ENCODE measurements around the gene LTBR. TPM values are rescaled to one million over a fixed set of nuclear protein-coding genes. Genes with fewer than 3 reads are reported as not detected.
"Not testable (repeated sequence)": the region's sequence is repeated elsewhere in the genome, so short reads cannot be mapped to it uniquely, and the experiment has no call there.

LTBR gene
- total and polyA plus RNA-seq, 5 donors from 2014 or later: 0.35 TPM; not detected in 4

- peaks cover 51% of the 10 kb centered on the region for H3K4me1 ChIP-seq (ENCODE audit: control insufficient read depth, insufficient read depth, low read length, poor library complexity, severe bottlenecking)
- Mint-ChIP-seq H3K27me3 (no peaks in the 10 kb centered on the region), H3K27ac (no peak overlapping the region), H3K4me3 (no peak overlapping the region), H3K36me3 (no peaks in the 10 kb centered on the region), H3K4me1 (peaks cover 5 to 53% (median 28%) of the 10 kb centered on the region in 4 donors), H3K9me3 (no peaks in the 10 kb centered on the region)
- no peak overlapping the region for H3K4me3 ChIP-seq (ENCODE audit: low read depth, low read length)
- H3K27ac ChIP-seq (ENCODE audit: insufficient read depth, low read length, poor library complexity, severe bottlenecking): no peak overlapping the region
- ATAC-seq (ENCODE audit: low read depth in 2 of 2): no peak
- DNase-seq: no peak
- H3K9me3 ChIP-seq (ENCODE audit: control insufficient read depth in 2 of 2, low read length in 2 of 2): no peaks in the 10 kb centered on the region
- no peaks in the 10 kb centered on the region for H3K36me3 ChIP-seq (ENCODE audit: control insufficient read depth, insufficient read depth, low read length)
- no peaks in the 10 kb centered on the region for H3K27me3 ChIP-seq (ENCODE audit: control insufficient read depth, insufficient read depth, low read length)
These were observed 40.4 kb upstream of the LTBR start for GRCh38 chr12:6343518-6343917.

- not testable (repeated sequence) for H3K36me3 Mint-ChIP-seq; DNase-seq; ATAC-seq (ENCODE audit: low read depth in 2 of 2); H3K4me3 Mint-ChIP-seq; H3K27me3 Mint-ChIP-seq; H3K9me3 Mint-ChIP-seq; H3K27ac Mint-ChIP-seq; H3K27ac ChIP-seq (ENCODE audit: insufficient read depth, low read length, poor library complexity, severe bottlenecking); H3K4me3 ChIP-seq (ENCODE audit: low read depth, low read length); H3K27me3 ChIP-seq (ENCODE audit: control insufficient read depth, insufficient read depth, low read length); H3K36me3 ChIP-seq (ENCODE audit: control insufficient read depth, insufficient read depth, low read length); H3K9me3 ChIP-seq (ENCODE audit: control insufficient read depth in 2 of 2, low read length in 2 of 2)
- H3K4me1 ChIP-seq (ENCODE audit: control insufficient read depth, insufficient read depth, low read length, poor library complexity, severe bottlenecking): peaks cover 44% of the 10 kb centered on the region
- peaks cover 5 to 54% (median 28%) of the 10 kb centered on the region in 4 donors for H3K4me1 Mint-ChIP-seq
These were observed 39.8 kb upstream of the LTBR start for GRCh38 chr12:6344101-6344660.

- Mint-ChIP-seq H3K36me3 (no peaks in the 10 kb centered on the region), H3K27ac (peak overlapping the region; percentile 38 to 86 (median 76)), H3K9me3 (no peaks in the 10 kb centered on the region), H3K27me3 (no peaks in the 10 kb centered on the region), H3K4me3 (peak overlapping the region; percentile 21 to 84 (median 55)), H3K4me1 (peaks cover 5 to 54% (median 28%) of the 10 kb centered on the region in 4 donors)
- Histone ChIP-seq H3K9me3 (ENCODE audit: control insufficient read depth in 2 of 2, low read length in 2 of 2) (no peaks in the 10 kb centered on the region), H3K27me3 (ENCODE audit: control insufficient read depth, insufficient read depth, low read length) (no peaks in the 10 kb centered on the region), H3K4me1 (ENCODE audit: control insufficient read depth, insufficient read depth, low read length, poor library complexity, severe bottlenecking) (peaks cover 32% of the 10 kb centered on the region), H3K27ac (ENCODE audit: insufficient read depth, low read length, poor library complexity, severe bottlenecking) (no peak overlapping the region), H3K36me3 (ENCODE audit: control insufficient read depth, insufficient read depth, low read length) (no peaks in the 10 kb centered on the region), H3K4me3 (ENCODE audit: low read depth, low read length) (no peak overlapping the region)
- DNase-seq (peak in 1 of 3 donors; percentile 57), ATAC-seq (ENCODE audit: low read depth in 2 of 2) (peak; percentile 49 to 61)
These were observed 38.5 kb upstream of the LTBR start for GRCh38 chr12:6345319-6346091.

GRCh38 chr12:6346235-6346832 is 37.6 kb upstream of the LTBR start:
- Mint-ChIP-seq H3K36me3 (no peaks in the 10 kb centered on the region), H3K4me1 (peaks cover 5 to 54% (median 29%) of the 10 kb centered on the region in 4 donors), H3K27me3 (no peaks in the 10 kb centered on the region), H3K9me3 (no peaks in the 10 kb centered on the region), H3K27ac (peak overlapping the region; percentile 43 to 86 (median 83)), H3K4me3 (peak overlapping the region in 1 of 4 donors; percentile 84)
- Histone ChIP-seq H3K36me3 (ENCODE audit: control insufficient read depth, insufficient read depth, low read length) (no peaks in the 10 kb centered on the region), H3K27ac (ENCODE audit: insufficient read depth, low read length, poor library complexity, severe bottlenecking) (no peak overlapping the region), H3K4me1 (ENCODE audit: control insufficient read depth, insufficient read depth, low read length, poor library complexity, severe bottlenecking) (peaks cover 32% of the 10 kb centered on the region), H3K27me3 (ENCODE audit: control insufficient read depth, insufficient read depth, low read length) (no peaks in the 10 kb centered on the region), H3K4me3 (ENCODE audit: low read depth, low read length) (no peak overlapping the region), H3K9me3 (ENCODE audit: control insufficient read depth in 2 of 2, low read length in 2 of 2) (no peaks in the 10 kb centered on the region)
- ATAC-seq (ENCODE audit: low read depth in 2 of 2) (no peak), DNase-seq (no peak)

GRCh38 chr12:6346942-6347341 is 37.0 kb upstream of the LTBR start:
- no peaks in the 10 kb centered on the region for H3K9me3 ChIP-seq (ENCODE audit: control insufficient read depth in 2 of 2, low read length in 2 of 2)
- no peaks in the 10 kb centered on the region for H3K27me3 ChIP-seq (ENCODE audit: control insufficient read depth, insufficient read depth, low read length)
- no peak overlapping the region for H3K27ac ChIP-seq (ENCODE audit: insufficient read depth, low read length, poor library complexity, severe bottlenecking)
- H3K4me1 ChIP-seq (ENCODE audit: control insufficient read depth, insufficient read depth, low read length, poor library complexity, severe bottlenecking): peaks cover 32% of the 10 kb centered on the region
- H3K4me3 ChIP-seq (ENCODE audit: low read depth, low read length): no peak overlapping the region
- no peak for DNase-seq
- ATAC-seq (ENCODE audit: low read depth in 2 of 2): no peak
- Mint-ChIP-seq H3K27me3 (no peaks in the 10 kb centered on the region), H3K36me3 (no peaks in the 10 kb centered on the region), H3K4me3 (peak overlapping the region in 1 of 4 donors; percentile 33), H3K9me3 (no peaks in the 10 kb centered on the region), H3K4me1 (peaks cover 5 to 51% (median 28%) of the 10 kb centered on the region in 4 donors), H3K27ac (peak overlapping the region in 2 of 3 donors; percentile 43 to 83)
- no peaks in the 10 kb centered on the region for H3K36me3 ChIP-seq (ENCODE audit: control insufficient read depth, insufficient read depth, low read length)

GRCh38 chr12:6347367-6348338 is 36.3 kb upstream of the LTBR start:
- no peak for ATAC-seq (ENCODE audit: low read depth in 2 of 2)
- Mint-ChIP-seq H3K4me1 (peaks cover 5 to 43% (median 21%) of the 10 kb centered on the region in 4 donors), H3K36me3 (no peaks in the 10 kb centered on the region), H3K9me3 (no peaks in the 10 kb centered on the region), H3K27ac (peak overlapping the region in 1 of 3 donors; percentile 83), H3K27me3 (peaks cover 4% of the 10 kb centered on the region), H3K4me3 (peak overlapping the region in 1 of 4 donors; percentile 33)
- no peaks in the 10 kb centered on the region for H3K27me3 ChIP-seq (ENCODE audit: control insufficient read depth, insufficient read depth, low read length)
- no peak overlapping the region for H3K4me3 ChIP-seq (ENCODE audit: low read depth, low read length)
- H3K27ac ChIP-seq (ENCODE audit: insufficient read depth, low read length, poor library complexity, severe bottlenecking): no peak overlapping the region
- DNase-seq: peak in 1 of 3 donors; percentile 53
- H3K36me3 ChIP-seq (ENCODE audit: control insufficient read depth, insufficient read depth, low read length): no peaks in the 10 kb centered on the region
- H3K9me3 ChIP-seq (ENCODE audit: control insufficient read depth in 2 of 2, low read length in 2 of 2): no peaks in the 10 kb centered on the region
- H3K4me1 ChIP-seq (ENCODE audit: control insufficient read depth, insufficient read depth, low read length, poor library complexity, severe bottlenecking): peaks cover 24% of the 10 kb centered on the region

- H3K4me3 ChIP-seq (ENCODE audit: low read depth, low read length): no peak overlapping the region
- Mint-ChIP-seq H3K4me3 (no peak overlapping the region), H3K27me3 (peaks cover 14% of the 10 kb centered on the region), H3K36me3 (no peaks in the 10 kb centered on the region), H3K9me3 (peaks cover 0 to 2% (median 0%) of the 10 kb centered on the region in 7 donors), H3K4me1 (peaks cover 0 to 21% (median 8%) of the 10 kb centered on the region in 4 donors), H3K27ac (peak overlapping the region in 1 of 3 donors; percentile 20)
- H3K27ac ChIP-seq (ENCODE audit: insufficient read depth, low read length, poor library complexity, severe bottlenecking): no peak overlapping the region
- no peak for DNase-seq
- ATAC-seq (ENCODE audit: low read depth in 2 of 2): no peak
- H3K9me3 ChIP-seq (ENCODE audit: control insufficient read depth in 2 of 2, low read length in 2 of 2): no peaks in the 10 kb centered on the region
- H3K27me3 ChIP-seq (ENCODE audit: control insufficient read depth, insufficient read depth, low read length): peaks cover under 1% of the 10 kb centered on the region
- no peaks in the 10 kb centered on the region for H3K36me3 ChIP-seq (ENCODE audit: control insufficient read depth, insufficient read depth, low read length)
- peaks cover 3% of the 10 kb centered on the region for H3K4me1 ChIP-seq (ENCODE audit: control insufficient read depth, insufficient read depth, low read length, poor library complexity, severe bottlenecking)
These were observed 32.3 kb upstream of the LTBR start for GRCh38 chr12:6351622-6352021.
